ENCODE data around the gene NCAPD3.

- TF ChIP-seq, protein P1, sequence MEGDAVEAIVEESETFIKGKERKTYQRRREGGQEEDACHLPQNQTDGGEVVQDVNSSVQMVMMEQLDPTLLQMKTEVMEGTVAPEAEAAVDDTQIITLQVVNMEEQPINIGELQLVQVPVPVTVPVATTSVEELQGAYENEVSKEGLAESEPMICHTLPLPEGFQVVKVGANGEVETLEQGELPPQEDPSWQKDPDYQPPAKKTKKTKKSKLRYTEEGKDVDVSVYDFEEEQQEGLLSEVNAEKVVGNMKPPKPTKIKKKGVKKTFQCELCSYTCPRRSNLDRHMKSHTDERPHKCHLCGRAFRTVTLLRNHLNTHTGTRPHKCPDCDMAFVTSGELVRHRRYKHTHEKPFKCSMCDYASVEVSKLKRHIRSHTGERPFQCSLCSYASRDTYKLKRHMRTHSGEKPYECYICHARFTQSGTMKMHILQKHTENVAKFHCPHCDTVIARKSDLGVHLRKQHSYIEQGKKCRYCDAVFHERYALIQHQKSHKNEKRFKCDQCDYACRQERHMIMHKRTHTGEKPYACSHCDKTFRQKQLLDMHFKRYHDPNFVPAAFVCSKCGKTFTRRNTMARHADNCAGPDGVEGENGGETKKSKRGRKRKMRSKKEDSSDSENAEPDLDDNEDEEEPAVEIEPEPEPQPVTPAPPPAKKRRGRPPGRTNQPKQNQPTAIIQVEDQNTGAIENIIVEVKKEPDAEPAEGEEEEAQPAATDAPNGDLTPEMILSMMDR (conservative IDR thresholded peaks at IDR 0.05; ENCODE audit: low read depth, low read length): no peak
- TF ChIP-seq EZH2phosphoT487 (IDR thresholded peaks at IDR 0.05; ENCODE audit: borderline replicate concordance, low read length): no peak
Measured at GRCh38 chr11:134253188-134253993, 29.6 kb upstream of the NCAPD3 start, which contains the start of the genes ACAD8 and THYN1.

All from PC-3 (cell line).